HEK293 (cell line): ENCODE data around the gene IL11.
A peak's percentile ranks its signal among the peaks of the same experiment; 100 is the strongest.

Experiments
- CTCF ChIA-PET: fragments of 350-600 bp; formaldehyde crosslinking; extraction: SDS; loops from one replicate; lab custom pipeline; 2021; ENCODE audit warnings: antibody characterized with exemption; lab: Yijun Ruan, JAX
- POLR2A ChIA-PET: fragments of 300-600 bp; formaldehyde crosslinking; extraction: SDS; loops from one replicate; lab custom pipeline; 2020; ENCODE audit warnings: antibody characterized with exemption, inconsistent platforms; lab: Yijun Ruan, JAX
- H3K27ac ChIP-seq: fragments of 200-500 bp; sonication (Bioruptor generic); 2 replicates; pipeline ENCODE4 v1.5.1; 2014; ENCODE audit warnings: low read depth, low read length, control low read depth, inconsistent platforms; ENCODE audit errors: extremely low read depth
- H3K36me3 ChIP-seq, 2 experiments: fragments of 200-500 bp in 1 of 2; sonication (Bioruptor generic) in 1 of 2; 1 replicate in 1 of 2; 2 replicates in 1 of 2; pipeline ENCODE4 v1.5.1; 2014 to 2017; ENCODE audit warnings: inconsistent platforms in 2 of 2, low read length in 2 of 2; ENCODE audit not compliant: control insufficient read depth in 2 of 2, insufficient read depth in 1 of 2
- H3K4me1 ChIP-seq: fragments of 200-500 bp; sonication (Bioruptor generic); 2 replicates; pipeline ENCODE4 v1.5.1; 2014; ENCODE audit warnings: mild to moderate bottlenecking, low read length, inconsistent platforms; ENCODE audit not compliant: control insufficient read depth, insufficient read depth
- H3K4me3 ChIP-seq: 2 replicates; pipeline ENCODE4 v1.5.1; 2011; ENCODE audit warnings: low read depth, mild to moderate bottlenecking, control low read depth, low read length, moderate library complexity
- H3K9me3 ChIP-seq: fragments of 200-500 bp; sonication (Bioruptor generic); 2 replicates; pipeline ENCODE4 v1.5.1; 2014; ENCODE audit warnings: low read depth, low read length, inconsistent platforms; ENCODE audit not compliant: control insufficient read depth, insufficient read depth
- BCL11A ChIP-seq: fragments of 450-650 bp; formaldehyde crosslinking; IDR thresholded peaks from 2 replicates; pipeline ENCODE4 v1.5.1; 2016; ENCODE audit warnings: low read depth, missing biosample characterization, missing genetic modification characterization
- BCL6B ChIP-seq: fragments of 450-650 bp; formaldehyde crosslinking; IDR thresholded peaks from 2 replicates; pipeline ENCODE4 v1.5.1; 2017; ENCODE audit warnings: missing biosample characterization, missing genetic modification characterization
- EGR2 ChIP-seq: fragments of 450-650 bp; formaldehyde crosslinking; IDR thresholded peaks from 2 replicates; pipeline ENCODE4 v1.5.1; 2016; ENCODE audit warnings: low read depth, missing biosample characterization, missing genetic modification characterization
- GLIS1 ChIP-seq: fragments of 450-650 bp; formaldehyde crosslinking; IDR thresholded peaks from 2 replicates; pipeline ENCODE4 v1.5.1; 2016; ENCODE audit warnings: missing biosample characterization, missing genetic modification characterization
- HIC1 ChIP-seq: fragments of 450-650 bp; formaldehyde crosslinking; IDR thresholded peaks from 2 replicates; pipeline ENCODE4 v1.5.1; 2016; ENCODE audit warnings: missing biosample characterization, missing genetic modification characterization
- KLF1 ChIP-seq: fragments of 450-650 bp; formaldehyde crosslinking; IDR thresholded peaks from 2 replicates; pipeline ENCODE4 v1.5.1; 2016; ENCODE audit warnings: missing biosample characterization, missing genetic modification characterization
- SALL2 ChIP-seq: fragments of 450-650 bp; formaldehyde crosslinking; IDR thresholded peaks from 2 replicates; pipeline ENCODE4 v1.5.0; 2017; ENCODE audit warnings: missing biosample characterization, mild to moderate bottlenecking, missing genetic modification characterization, borderline replicate concordance
- ZBTB8A ChIP-seq: fragments of 450-650 bp; formaldehyde crosslinking; IDR thresholded peaks from 2 replicates; pipeline ENCODE4 v1.5.1; 2016; ENCODE audit warnings: missing biosample characterization, missing genetic modification characterization
- ZIC2 ChIP-seq: fragments of 450-650 bp; formaldehyde crosslinking; IDR thresholded peaks from 2 replicates; pipeline ENCODE4 v1.5.1; 2016; ENCODE audit warnings: missing biosample characterization, missing genetic modification characterization
- ZNF140 ChIP-seq: fragments of 450-650 bp; formaldehyde crosslinking; IDR thresholded peaks from 2 replicates; pipeline ENCODE4 v1.5.1; 2016; ENCODE audit warnings: missing biosample characterization, missing genetic modification characterization
- ZNF169 ChIP-seq: fragments of 450-650 bp; formaldehyde crosslinking; IDR thresholded peaks from 2 replicates; pipeline ENCODE4 v1.5.1; 2016; ENCODE audit warnings: missing biosample characterization, missing genetic modification characterization
- ZNF174 ChIP-seq: fragments of 450-650 bp; formaldehyde crosslinking; IDR thresholded peaks from 2 replicates; pipeline ENCODE4 v1.5.0; 2017; ENCODE audit warnings: missing biosample characterization, mild to moderate bottlenecking, missing genetic modification characterization
- ZNF366 ChIP-seq: fragments of 450-650 bp; formaldehyde crosslinking; conservative IDR thresholded peaks from 2 replicates; pipeline ENCODE4 v1.5.1; 2016; ENCODE audit warnings: missing biosample characterization, missing genetic modification characterization
- ZNF37A ChIP-seq: fragments of 450-650 bp; IDR thresholded peaks from 2 replicates; pipeline ENCODE4 v1.5.1; 2018; ENCODE audit warnings: missing biosample characterization, missing genetic modification characterization
- ZNF423 ChIP-seq: fragments of 450-650 bp; formaldehyde crosslinking; IDR thresholded peaks from 2 replicates; pipeline ENCODE4 v1.5.1; 2016; ENCODE audit warnings: missing biosample characterization, missing genetic modification characterization
- ZNF521 ChIP-seq: fragments of 450-650 bp; formaldehyde crosslinking; IDR thresholded peaks from 2 replicates; pipeline ENCODE4 v1.5.1; 2017; ENCODE audit warnings: missing biosample characterization, mild to moderate bottlenecking, missing genetic modification characterization
- ZNF600 ChIP-seq: fragments of 450-650 bp; formaldehyde crosslinking; IDR thresholded peaks from 2 replicates; pipeline ENCODE4 v1.5.1; 2016; ENCODE audit warnings: missing biosample characterization, missing genetic modification characterization
- ZNF623 ChIP-seq: fragments of 450-650 bp; formaldehyde crosslinking; IDR thresholded peaks from 2 replicates; pipeline ENCODE4 v1.5.1; 2016; ENCODE audit warnings: missing biosample characterization, missing genetic modification characterization
- ZNF624 ChIP-seq: fragments of 450-650 bp; formaldehyde crosslinking; IDR thresholded peaks from 2 replicates; pipeline ENCODE4 v1.5.1; 2017; ENCODE audit warnings: missing biosample characterization, missing genetic modification characterization
- ZNF660 ChIP-seq: fragments of 450-650 bp; IDR thresholded peaks from 2 replicates; pipeline ENCODE4 v1.5.1; 2018; ENCODE audit warnings: missing biosample characterization, mild to moderate bottlenecking, missing genetic modification characterization
- ZNF704 ChIP-seq: fragments of 450-650 bp; formaldehyde crosslinking; IDR thresholded peaks from 2 replicates; pipeline ENCODE4 v1.5.1; 2016; ENCODE audit warnings: missing biosample characterization, missing genetic modification characterization
- ZNF768 ChIP-seq: fragments of 450-650 bp; formaldehyde crosslinking; IDR thresholded peaks from 2 replicates; pipeline ENCODE4 v1.5.1; 2018; ENCODE audit warnings: missing biosample characterization, mild to moderate bottlenecking, missing genetic modification characterization
- ZNF791 ChIP-seq: fragments of 450-650 bp; formaldehyde crosslinking; IDR thresholded peaks from 2 replicates; pipeline ENCODE4 v1.5.1; 2016; ENCODE audit warnings: missing biosample characterization, missing genetic modification characterization
- TF ChIP-seq, protein P1 (sequence below): fragments of 450-650 bp; formaldehyde crosslinking; IDR thresholded peaks from 2 replicates; pipeline ENCODE4 v1.5.1; 2016; ENCODE audit warnings: missing biosample characterization, missing genetic modification characterization
- TF ChIP-seq, protein P2 (sequence below): fragments of 450-650 bp; formaldehyde crosslinking; IDR thresholded peaks from 2 replicates; pipeline ENCODE4 v1.5.1; 2017; ENCODE audit warnings: missing biosample characterization, mild to moderate bottlenecking, missing genetic modification characterization, moderate library complexity
- TF ChIP-seq, protein P3 (sequence below): fragments of 450-650 bp; formaldehyde crosslinking; IDR thresholded peaks from 2 replicates; pipeline ENCODE4 v1.5.1; 2016; ENCODE audit warnings: missing biosample characterization, missing genetic modification characterization

IL11 gene

GRCh38 chr19:55391191-55391670 is 21.0 kb upstream of the IL11 start (continued):
- TF ChIP-seq ZNF623 (no peak), EGR2 (tag by site-specific recombination) (no peak), ZNF140 (tag by site-specific recombination) (peak; percentile 43; the same call in 1 of the 2 replicates), ZNF169 (tag by site-specific recombination) (no peak), SALL2 (tag by site-specific recombination) (no peak)
- TF ChIP-seq, protein P1, sequence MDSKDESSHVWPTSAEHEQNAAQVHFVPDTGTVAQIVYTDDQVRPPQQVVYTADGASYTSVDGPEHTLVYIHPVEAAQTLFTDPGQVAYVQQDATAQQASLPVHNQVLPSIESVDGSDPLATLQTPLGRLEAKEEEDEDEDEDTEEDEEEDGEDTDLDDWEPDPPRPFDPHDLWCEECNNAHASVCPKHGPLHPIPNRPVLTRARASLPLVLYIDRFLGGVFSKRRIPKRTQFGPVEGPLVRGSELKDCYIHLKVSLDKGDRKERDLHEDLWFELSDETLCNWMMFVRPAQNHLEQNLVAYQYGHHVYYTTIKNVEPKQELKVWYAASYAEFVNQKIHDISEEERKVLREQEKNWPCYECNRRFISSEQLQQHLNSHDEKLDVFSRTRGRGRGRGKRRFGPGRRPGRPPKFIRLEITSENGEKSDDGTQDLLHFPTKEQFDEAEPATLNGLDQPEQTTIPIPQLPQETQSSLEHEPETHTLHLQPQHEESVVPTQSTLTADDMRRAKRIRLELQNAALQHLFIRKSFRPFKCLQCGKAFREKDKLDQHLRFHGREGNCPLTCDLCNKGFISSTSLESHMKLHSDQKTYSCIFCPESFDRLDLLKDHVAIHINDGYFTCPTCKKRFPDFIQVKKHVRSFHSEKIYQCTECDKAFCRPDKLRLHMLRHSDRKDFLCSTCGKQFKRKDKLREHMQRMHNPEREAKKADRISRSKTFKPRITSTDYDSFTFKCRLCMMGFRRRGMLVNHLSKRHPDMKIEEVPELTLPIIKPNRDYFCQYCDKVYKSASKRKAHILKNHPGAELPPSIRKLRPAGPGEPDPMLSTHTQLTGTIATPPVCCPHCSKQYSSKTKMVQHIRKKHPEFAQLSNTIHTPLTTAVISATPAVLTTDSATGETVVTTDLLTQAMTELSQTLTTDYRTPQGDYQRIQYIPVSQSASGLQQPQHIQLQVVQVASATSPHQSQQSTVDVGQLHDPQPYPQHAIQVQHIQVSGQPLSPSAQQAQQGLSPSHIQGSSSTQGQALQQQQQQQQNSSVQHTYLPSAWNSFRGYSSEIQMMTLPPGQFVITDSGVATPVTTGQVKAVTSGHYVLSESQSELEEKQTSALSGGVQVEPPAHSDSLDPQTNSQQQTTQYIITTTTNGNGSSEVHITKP = no peak

GRCh38 chr19:55390461-55390880 is 20.2 kb upstream of the IL11 start:
- Histone ChIP-seq H3K4me3 (no peak overlapping the region), H3K36me3 (peaks cover 8 to 59% of the 10 kb centered on the region in 2 experiments), H3K9me3 (no peaks in the 10 kb centered on the region), H3K27ac (0 out of 2 replicates have a peak overlapping the region, but pooled peaks have one; percentile 19), H3K4me1 (peaks cover 25% of the 10 kb centered on the region)
- CTCF ChIA-PET = interaction anchor here (0.6 to 4.4 kb wide), 5 partner anchors 27 to 249 kb away, joined by 3 to 20 read pairs (median 4); no protein-coding TSS in a partner anchor
- POLR2A ChIA-PET = interaction anchor here (0.7 to 7.3 kb wide), 9 partner anchors 9 to 131 kb away, joined by 3 to 78 read pairs (median 8); partner anchors contain the start of genes KMT5C and UBE2S
- TF ChIP-seq ZNF423 (tag by site-specific recombination) (peak; percentile 69), ZNF704 (tag by site-specific recombination) (no peak), ZNF768 (tag by site-specific recombination) (peak; percentile 44; the same call in 1 of the 2 replicates), HIC1 (tag by site-specific recombination) (peak; percentile 51), ZBTB8A (tag by site-specific recombination) (0 out of 2 replicates have a peak, but pooled peaks have one; percentile 24), ZNF174 (no peak), KLF1 (tag by site-specific recombination) (no peak), ZNF660 (tag by site-specific recombination) (no peak), ZNF600 (tag by site-specific recombination) (peak; percentile 88), ZNF366 (tag by site-specific recombination) (no peak), BCL6B (tag by site-specific recombination) (no peak), ZNF791 (tag by site-specific recombination) (no peak), BCL11A (tag by site-specific recombination) (no peak), ZNF521 (tag by site-specific recombination) (no peak), ZIC2 (tag by site-specific recombination) (peak; percentile 99), ZNF624 (tag by site-specific recombination) (no peak), GLIS1 (tag by site-specific recombination) (peak; percentile 99), ZNF37A (no peak)
- TF ChIP-seq, protein P2, sequence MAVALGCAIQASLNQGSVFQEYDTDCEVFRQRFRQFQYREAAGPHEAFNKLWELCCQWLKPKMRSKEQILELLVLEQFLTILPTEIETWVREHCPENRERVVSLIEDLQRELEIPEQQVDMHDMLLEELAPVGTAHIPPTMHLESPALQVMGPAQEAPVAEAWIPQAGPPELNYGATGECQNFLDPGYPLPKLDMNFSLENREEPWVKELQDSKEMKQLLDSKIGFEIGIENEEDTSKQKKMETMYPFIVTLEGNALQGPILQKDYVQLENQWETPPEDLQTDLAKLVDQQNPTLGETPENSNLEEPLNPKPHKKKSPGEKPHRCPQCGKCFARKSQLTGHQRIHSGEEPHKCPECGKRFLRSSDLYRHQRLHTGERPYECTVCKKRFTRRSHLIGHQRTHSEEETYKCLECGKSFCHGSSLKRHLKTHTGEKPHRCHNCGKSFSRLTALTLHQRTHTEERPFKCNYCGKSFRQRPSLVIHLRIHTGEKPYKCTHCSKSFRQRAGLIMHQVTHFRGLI (tag by site-specific recombination) = peak; percentile 97
- TF ChIP-seq, protein P3, sequence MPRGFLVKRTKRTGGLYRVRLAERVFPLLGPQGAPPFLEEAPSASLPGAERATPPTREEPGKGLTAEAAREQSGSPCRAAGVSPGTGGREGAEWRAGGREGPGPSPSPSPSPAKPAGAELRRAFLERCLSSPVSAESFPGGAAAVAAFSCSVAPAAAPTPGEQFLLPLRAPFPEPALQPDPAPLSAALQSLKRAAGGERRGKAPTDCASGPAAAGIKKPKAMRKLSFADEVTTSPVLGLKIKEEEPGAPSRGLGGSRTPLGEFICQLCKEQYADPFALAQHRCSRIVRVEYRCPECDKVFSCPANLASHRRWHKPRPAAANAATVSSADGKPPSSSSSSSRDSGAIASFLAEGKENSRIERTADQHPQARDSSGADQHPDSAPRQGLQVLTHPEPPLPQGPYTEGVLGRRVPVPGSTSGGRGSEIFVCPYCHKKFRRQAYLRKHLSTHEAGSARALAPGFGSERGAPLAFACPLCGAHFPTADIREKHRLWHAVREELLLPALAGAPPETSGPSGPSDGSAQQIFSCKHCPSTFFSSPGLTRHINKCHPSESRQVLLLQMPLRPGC (tag by site-specific recombination) = no peak
